GM12878 (cell line): ENCODE results near the gene DVL2. TPM values are rescaled to one million over a fixed set of nuclear protein-coding genes. Genes with fewer than 3 reads are reported as not detected.

Experiments used
- ASH2L ChIP-seq: fragments of 300-600, 200-600 bp; sonication (generic); IDR thresholded peaks from 2 replicates; pipeline ENCODE4 v1.6.1; 2017; ENCODE audit warnings: low read depth, mild to moderate bottlenecking, borderline replicate concordance
- BACH1 ChIP-seq: fragments of 450-650 bp; IDR thresholded peaks from 2 replicates; pipeline ENCODE4 v1.6.1; 2017; ENCODE audit warnings: mild to moderate bottlenecking, borderline replicate concordance
- BCL11A ChIP-seq: IDR thresholded peaks from 2 replicates; pipeline ENCODE4 v1.6.1; 2011; ENCODE audit warnings: low read depth, low read length
- CBX3 ChIP-seq: fragments of 200-600 bp; sonication (generic); IDR thresholded peaks from 2 replicates; pipeline ENCODE4 v1.6.1; 2016; ENCODE audit warnings: low read depth, borderline replicate concordance
- CHD2 ChIP-seq: IDR thresholded peaks from 2 replicates; pipeline ENCODE4 v1.6.1; 2011; ENCODE audit warnings: low read depth, low read length, improper control_type of control experiment, borderline replicate concordance
- CREM ChIP-seq: IDR thresholded peaks from 2 replicates; pipeline ENCODE4 v1.6.1; 2014; ENCODE audit warnings: antibody characterized with exemption, low read depth
- ESRRA ChIP-seq: IDR thresholded peaks from 2 replicates; pipeline ENCODE4 v1.6.1; 2012; ENCODE audit warnings: mild to moderate bottlenecking, low read length, improper control_type of control experiment
- FOXK2 ChIP-seq: fragments of 450-650 bp; IDR thresholded peaks from 2 replicates; pipeline ENCODE4 v1.6.1; 2017; ENCODE audit warnings: mild to moderate bottlenecking, moderate library complexity
- GABPA ChIP-seq: IDR thresholded peaks from 2 replicates; pipeline ENCODE4 v1.6.1; 2014; ENCODE audit warnings: antibody characterized with exemption, low read depth, mild to moderate bottlenecking, inconsistent platforms
- HDGF ChIP-seq: fragments of 450-650 bp; IDR thresholded peaks from 2 replicates; pipeline ENCODE4 v1.6.1; 2016; ENCODE audit warnings: antibody characterized with exemption
- IKZF1 ChIP-seq: fragments of 450-650 bp; conservative IDR thresholded peaks from 2 replicates; pipeline ENCODE4 v1.6.1; 2017; ENCODE audit warnings: antibody characterized with exemption, mild to moderate bottlenecking
- KAT2A ChIP-seq: conservative IDR thresholded peaks from 2 replicates; pipeline ENCODE4 v1.6.1; 2011; ENCODE audit warnings: low read depth, low read length; ENCODE audit not compliant: control insufficient read depth
- KLF5 ChIP-seq: fragments of 450-650 bp; IDR thresholded peaks from 2 replicates; pipeline ENCODE4 v1.6.1; 2014; ENCODE audit warnings: mild to moderate bottlenecking; ENCODE audit not compliant: partially characterized antibody
- POLR2AphosphoS2 ChIP-seq: IDR thresholded peaks from 2 replicates; pipeline ENCODE4 v1.6.1; 2011; ENCODE audit warnings: low read depth, mild to moderate bottlenecking, low read length, improper control_type of control experiment, moderate library complexity
- RAD21 ChIP-seq: IDR thresholded peaks from 2 replicates; pipeline ENCODE4 v1.6.1; 2011; ENCODE audit warnings: mild to moderate bottlenecking, low read depth, low read length, moderate library complexity; ENCODE audit not compliant: insufficient read depth
- SREBF1 ChIP-seq: IDR thresholded peaks from 2 replicates; pipeline ENCODE4 v1.6.1; 2012; ENCODE audit warnings: mild to moderate bottlenecking, low read length
- SREBF2 ChIP-seq: IDR thresholded peaks from 2 replicates; pipeline ENCODE4 v1.6.1; 2012; ENCODE audit warnings: mild to moderate bottlenecking, low read length
- TCF3 ChIP-seq: IDR thresholded peaks from 2 replicates; pipeline ENCODE4 v1.6.1; 2012; ENCODE audit warnings: low read depth, mild to moderate bottlenecking, low read length, borderline replicate concordance; ENCODE audit not compliant: insufficient read depth
- ZNF274 ChIP-seq: IDR thresholded peaks from one replicate; pipeline ENCODE4 v1.8.0; 2011; ENCODE audit not compliant: insufficient read length, insufficient read depth
- polyA plus RNA-seq, 11 experiments: library from polyadenylated mRNA; depleted of rRNA in 4 of 11; unstranded in 6 of 11; stranded (reverse) in 5 of 11; fragments of >200 nt; fragmentation: Nextera tagmentation in 4 of 11; fragmentation: Illumina TruSeq in 1 of 11; extraction: Ambion mirVana in 4 of 11; extraction: Trizol in 1 of 11; gene quantifications; 1 replicate in 1 of 11; 2 replicates in 10 of 11; pipeline versions ENCODE4 v1.2.1 to v1.2.3, GENCODE V29; 2011 to 2016; ENCODE audit warnings: inconsistent platforms in 2 of 11, missing spikeins in 2 of 11, low read depth in 1 of 11
- total RNA-seq, 4 experiments: library from RNA; depleted of rRNA in 3 of 4; stranded (reverse); fragments of >200 nt in 3 of 4; fragmentation: Illumina TruSeq in 1 of 4; extraction: Trizol in 1 of 4; gene quantifications; 2 replicates each; pipeline versions ENCODE4 v1.2.1 to v1.2.3, GENCODE V29; 2013 to 2021
- TF ChIP-seq, protein P1 (sequence below): fragments of 450-650 bp; IDR thresholded peaks from 2 replicates; pipeline ENCODE4 v1.6.1; 2017; ENCODE audit warnings: antibody characterized with exemption, mild to moderate bottlenecking, moderate library complexity
- TF ChIP-seq, protein P2 (sequence below): IDR thresholded peaks from 2 replicates; pipeline ENCODE4 v1.6.1; 2011; ENCODE audit warnings: low read depth, low read length, improper control_type of control experiment, borderline replicate concordance
- TF ChIP-seq, protein P3 (sequence below): IDR thresholded peaks from 2 replicates; pipeline ENCODE4 v1.6.1; 2011; ENCODE audit warnings: mild to moderate bottlenecking, low read depth, low read length, moderate library complexity; ENCODE audit not compliant: insufficient replicate concordance
- TF ChIP-seq, protein P4 (sequence below): IDR thresholded peaks from 2 replicates; pipeline ENCODE4 v1.6.1; 2012; ENCODE audit warnings: low read depth, low read length, improper control_type of control experiment
- TF ChIP-seq, protein P5 (sequence below): IDR thresholded peaks from 2 replicates; pipeline ENCODE4 v1.6.1; 2011; ENCODE audit warnings: borderline replicate concordance, low read depth, mild to moderate bottlenecking, moderate library complexity, mixed read lengths, low read length; ENCODE audit not compliant: insufficient read depth; ENCODE audit errors: extremely low read length

Gene DVL2
- total and polyA plus RNA-seq, 10 of the 15 experiments (the other 5 are each of a cell fraction or from before 2014, with no cell fraction given): 0.97 to 44.8 (median 23.2) TPM

DNA sequence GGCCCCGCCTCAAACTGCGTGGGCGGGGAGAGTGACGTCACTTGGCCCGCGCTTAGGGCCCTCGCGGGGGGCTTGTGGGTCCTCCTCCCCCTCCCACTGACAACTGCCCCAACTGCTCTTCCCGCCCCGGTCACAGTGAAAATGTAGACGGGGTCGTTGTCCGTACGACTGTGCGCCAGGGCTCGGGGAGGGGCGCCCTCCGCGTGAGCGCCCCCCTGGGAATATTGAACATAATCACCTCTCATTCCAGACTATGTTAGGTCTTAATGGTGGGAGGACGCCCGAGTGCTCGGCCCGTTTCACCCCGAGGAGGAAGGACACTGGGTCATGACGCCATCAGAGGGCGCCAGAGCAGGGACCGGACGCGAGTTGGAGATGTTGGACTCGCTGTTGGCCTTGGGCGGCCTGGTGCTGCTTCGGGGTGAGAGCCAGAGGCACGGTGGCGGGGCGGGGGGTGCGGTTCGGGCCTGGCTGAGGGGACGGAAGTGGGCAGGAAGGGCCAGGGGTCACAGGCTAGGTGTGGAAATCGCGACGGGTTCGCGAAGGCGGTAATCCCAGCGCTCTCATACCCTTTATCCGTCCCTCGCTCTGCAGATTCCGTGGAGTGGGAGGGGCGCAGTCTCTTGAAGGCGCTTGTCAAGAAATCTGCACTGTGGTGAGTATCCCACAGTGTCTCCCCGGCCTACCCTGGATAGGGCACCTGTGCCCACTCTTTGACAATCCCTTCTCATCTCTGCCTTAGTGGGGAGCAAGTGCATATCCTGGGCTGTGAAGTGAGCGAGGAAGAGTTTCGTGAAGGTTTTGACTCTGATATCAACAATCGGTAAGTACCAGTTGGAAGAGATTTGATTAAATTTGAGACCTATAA is 18.1 kb upstream of the DVL2 start, which contains the start of gene ELP5 (continued):
- TF ChIP-seq, protein P1, sequence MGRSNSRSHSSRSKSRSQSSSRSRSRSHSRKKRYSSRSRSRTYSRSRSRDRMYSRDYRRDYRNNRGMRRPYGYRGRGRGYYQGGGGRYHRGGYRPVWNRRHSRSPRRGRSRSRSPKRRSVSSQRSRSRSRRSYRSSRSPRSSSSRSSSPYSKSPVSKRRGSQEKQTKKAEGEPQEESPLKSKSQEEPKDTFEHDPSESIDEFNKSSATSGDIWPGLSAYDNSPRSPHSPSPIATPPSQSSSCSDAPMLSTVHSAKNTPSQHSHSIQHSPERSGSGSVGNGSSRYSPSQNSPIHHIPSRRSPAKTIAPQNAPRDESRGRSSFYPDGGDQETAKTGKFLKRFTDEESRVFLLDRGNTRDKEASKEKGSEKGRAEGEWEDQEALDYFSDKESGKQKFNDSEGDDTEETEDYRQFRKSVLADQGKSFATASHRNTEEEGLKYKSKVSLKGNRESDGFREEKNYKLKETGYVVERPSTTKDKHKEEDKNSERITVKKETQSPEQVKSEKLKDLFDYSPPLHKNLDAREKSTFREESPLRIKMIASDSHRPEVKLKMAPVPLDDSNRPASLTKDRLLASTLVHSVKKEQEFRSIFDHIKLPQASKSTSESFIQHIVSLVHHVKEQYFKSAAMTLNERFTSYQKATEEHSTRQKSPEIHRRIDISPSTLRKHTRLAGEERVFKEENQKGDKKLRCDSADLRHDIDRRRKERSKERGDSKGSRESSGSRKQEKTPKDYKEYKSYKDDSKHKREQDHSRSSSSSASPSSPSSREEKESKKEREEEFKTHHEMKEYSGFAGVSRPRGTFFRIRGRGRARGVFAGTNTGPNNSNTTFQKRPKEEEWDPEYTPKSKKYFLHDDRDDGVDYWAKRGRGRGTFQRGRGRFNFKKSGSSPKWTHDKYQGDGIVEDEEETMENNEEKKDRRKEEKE: no peak
- TF ChIP-seq KAT2A (no peak), BCL11A (no peak), CHD2 (peak; percentile 5; the same call in 1 of the 2 replicates), SREBF2 (no peak), SREBF1 (no peak), BACH1 (peak; percentile 14; the same call in 1 of the 2 replicates), KLF5 (peak; percentile 81), FOXK2 (no peak), POLR2AphosphoS2 (peak; percentile 87), RAD21 (no peak), ASH2L (no peak), CBX3 (no peak), IKZF1 (peak; percentile 86), GABPA (no peak), ZNF274 (no peak), HDGF (peak; percentile 74; the same call in 1 of the 2 replicates), ESRRA (no peak), CREM (peak; percentile 98), TCF3 (0 out of 2 replicates have a peak, but pooled peaks have one; percentile 8)
- TF ChIP-seq, protein P2, sequence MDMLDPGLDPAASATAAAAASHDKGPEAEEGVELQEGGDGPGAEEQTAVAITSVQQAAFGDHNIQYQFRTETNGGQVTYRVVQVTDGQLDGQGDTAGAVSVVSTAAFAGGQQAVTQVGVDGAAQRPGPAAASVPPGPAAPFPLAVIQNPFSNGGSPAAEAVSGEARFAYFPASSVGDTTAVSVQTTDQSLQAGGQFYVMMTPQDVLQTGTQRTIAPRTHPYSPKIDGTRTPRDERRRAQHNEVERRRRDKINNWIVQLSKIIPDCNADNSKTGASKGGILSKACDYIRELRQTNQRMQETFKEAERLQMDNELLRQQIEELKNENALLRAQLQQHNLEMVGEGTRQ: no peak
- TF ChIP-seq, protein P3, sequence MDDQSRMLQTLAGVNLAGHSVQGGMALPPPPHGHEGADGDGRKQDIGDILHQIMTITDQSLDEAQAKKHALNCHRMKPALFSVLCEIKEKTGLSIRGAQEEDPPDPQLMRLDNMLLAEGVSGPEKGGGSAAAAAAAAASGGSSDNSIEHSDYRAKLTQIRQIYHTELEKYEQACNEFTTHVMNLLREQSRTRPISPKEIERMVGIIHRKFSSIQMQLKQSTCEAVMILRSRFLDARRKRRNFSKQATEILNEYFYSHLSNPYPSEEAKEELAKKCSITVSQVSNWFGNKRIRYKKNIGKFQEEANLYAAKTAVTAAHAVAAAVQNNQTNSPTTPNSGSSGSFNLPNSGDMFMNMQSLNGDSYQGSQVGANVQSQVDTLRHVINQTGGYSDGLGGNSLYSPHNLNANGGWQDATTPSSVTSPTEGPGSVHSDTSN: no peak
- TF ChIP-seq, protein P4, sequence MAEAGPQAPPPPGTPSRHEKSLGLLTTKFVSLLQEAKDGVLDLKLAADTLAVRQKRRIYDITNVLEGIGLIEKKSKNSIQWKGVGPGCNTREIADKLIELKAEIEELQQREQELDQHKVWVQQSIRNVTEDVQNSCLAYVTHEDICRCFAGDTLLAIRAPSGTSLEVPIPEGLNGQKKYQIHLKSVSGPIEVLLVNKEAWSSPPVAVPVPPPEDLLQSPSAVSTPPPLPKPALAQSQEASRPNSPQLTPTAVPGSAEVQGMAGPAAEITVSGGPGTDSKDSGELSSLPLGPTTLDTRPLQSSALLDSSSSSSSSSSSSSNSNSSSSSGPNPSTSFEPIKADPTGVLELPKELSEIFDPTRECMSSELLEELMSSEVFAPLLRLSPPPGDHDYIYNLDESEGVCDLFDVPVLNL: no peak
- TF ChIP-seq, protein P5, sequence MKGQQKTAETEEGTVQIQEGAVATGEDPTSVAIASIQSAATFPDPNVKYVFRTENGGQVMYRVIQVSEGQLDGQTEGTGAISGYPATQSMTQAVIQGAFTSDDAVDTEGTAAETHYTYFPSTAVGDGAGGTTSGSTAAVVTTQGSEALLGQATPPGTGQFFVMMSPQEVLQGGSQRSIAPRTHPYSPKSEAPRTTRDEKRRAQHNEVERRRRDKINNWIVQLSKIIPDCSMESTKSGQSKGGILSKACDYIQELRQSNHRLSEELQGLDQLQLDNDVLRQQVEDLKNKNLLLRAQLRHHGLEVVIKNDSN: no peak
